Right renal pelvis (tissue), 4 donors: ENCODE measurements around the gene GLRX2. TPM values are rescaled to one million over a fixed set of nuclear protein-coding genes. Genes with fewer than 3 reads are reported as not detected.
"Not testable (repeated sequence)": the region's sequence is repeated elsewhere in the genome, so short reads cannot be mapped to it uniquely, and the experiment has no call there.

ENCODE experiments used
- DNase-seq, 4 donors: peaks; one replicate each; pipeline ENCODE4 v3.0.0-alpha.2; 2013; ENCODE audit warnings: low read depth in 4 of 4, low spot score in 3 of 4, missing footprints in 1 of 4
- polyA plus RNA-seq, 4 donors: library from polyadenylated mRNA; unstranded; fragments of 120-200 nt; gene quantifications; one replicate each; pipeline ENCODE4 v1.2.1, GENCODE V29; 2013; ENCODE audit not compliant: insufficient read length in 4 of 4

The GLRX2 gene
- 10 to 100 TPM; 12.1 to 17.3 (median 15.8) TPM for polyA plus RNA-seq

- peak; percentile 64 to 70 (median 66) for DNase-seq
These were observed at the start of gene GLRX2 for GRCh38 chr1:193104907-193105820. GLRX2 (minus strand) TSS chr1:193105414; CDS start chr1:193105382, 32 bp downstream.

GRCh38 chr1:193144999-193145398 lies 39.8 kb upstream of the GLRX2 start:
- no peak for DNase-seq

GRCh38 chr1:193144361-193144938 lies 39.2 kb upstream of the GLRX2 start:
- DNase-seq = no peak

- no peak for DNase-seq
These were observed 38.1 kb upstream of the GLRX2 start for GRCh38 chr1:193143285-193143684.

- DNase-seq = no peak
These were observed 37.2 kb upstream of the GLRX2 start for GRCh38 chr1:193142409-193142808.

- no peak for DNase-seq
These were observed 36.6 kb upstream of the GLRX2 start for GRCh38 chr1:193141804-193142203.

GRCh38 chr1:193140254-193140653 lies 35.0 kb upstream of the GLRX2 start:
- no peak for DNase-seq

- DNase-seq = no peak
These were observed 26.1 kb upstream of the GLRX2 start for GRCh38 chr1:193131266-193131860.

- no peak for DNase-seq
These were observed 20.2 kb upstream of the GLRX2 start for GRCh38 chr1:193125369-193125768.

- no peak for DNase-seq
These were observed 18.5 kb upstream of the GLRX2 start for GRCh38 chr1:193123751-193124150.

- peak; percentile 88 to 97 (median 91) for DNase-seq
These were observed 16.7 kb upstream of the GLRX2 start, which contains the start of gene CDC73 for GRCh38 chr1:193121616-193122593. CDC73 (plus strand) TSS chr1:193122031; CDS start chr1:193122201, 170 bp downstream.

GRCh38 chr1:193120604-193121166 lies 15.5 kb upstream of the GLRX2 start:
- DNase-seq = no peak

- DNase-seq = no peak
These were observed 13.9 kb upstream of the GLRX2 start for GRCh38 chr1:193118803-193119730.

GRCh38 chr1:193118194-193118593 lies 13.0 kb upstream of the GLRX2 start:
- no peak for DNase-seq

GRCh38 chr1:193117167-193117566 lies 12.0 kb upstream of the GLRX2 start:
- DNase-seq = not testable (repeated sequence)

GRCh38 chr1:193115629-193116227 lies 10.5 kb upstream of the GLRX2 start:
- DNase-seq = no peak

GRCh38 chr1:193114485-193115095 lies 9.4 kb upstream of the GLRX2 start:
- no peak for DNase-seq

GRCh38 chr1:193113992-193114332 lies 8.7 kb upstream of the GLRX2 start:
- DNase-seq = no peak
